ENCODE data around the gene GMIP.

GRCh38 chr19:19686580-19686979, 43.1 kb upstream of the GMIP start:
- TF ChIP-seq EZH2 (IDR thresholded peaks at IDR 0.05; ENCODE audit: low read length, unreplicated experiment) (no peak), CTCF (conservative IDR thresholded peaks at IDR 0.05; ENCODE audit: low read depth, low read length) (no peak)

Measured in PC-3 (cell line).